CD8-positive, alpha-beta T cell (primary cell): Measurements from ENCODE around the gene TSTD1. TPM values are rescaled to one million over a fixed set of nuclear protein-coding genes. Genes with fewer than 3 reads are reported as not detected.

Experiments used
- total RNA-seq, 46 experiments: library from RNA in 2 of 46; stranded (reverse) in 2 of 46; gene quantifications; one replicate each; pipeline ENCODE4 v1.2.3 and lab custom pipeline; 2021 to 2026

TSTD1 gene
- total RNA-seq, 2 experiments from 2014 or later, result 44.8 to 46.6 TPM

Other genes with a start within 250 kb of the TSTD1 start
- 100 to 1,000 TPM; 103 to 104 TPM for gene LY9, start 242.8 kb downstream of the TSTD1 start, total RNA-seq
- gene CD244, start 176.1 kb downstream of the TSTD1 start, total RNA-seq, result 1 to 10 TPM; 2.1 to 2.6 TPM
- gene ITLN1, start 153.8 kb downstream of the TSTD1 start, total RNA-seq, result not detected
- not detected for gene ITLN2, start 84.2 kb downstream of the TSTD1 start, total RNA-seq
- 10 to 100 TPM; 16.8 to 20.0 TPM for gene F11R, start 17.8 kb downstream of the TSTD1 start, total RNA-seq
- gene USF1, start 7.0 kb upstream of the TSTD1 start, total RNA-seq, result 10 to 100 TPM; 95.6 to 98.8 TPM
- 10 to 100 TPM; 59.7 to 63.6 TPM for gene ARHGAP30, start 30.9 kb upstream of the TSTD1 start, total RNA-seq
- not detected for gene NECTIN4, start 50.6 kb upstream of the TSTD1 start, total RNA-seq
- gene KLHDC9, start 59.4 kb upstream of the TSTD1 start, total RNA-seq, result not detected
- gene PFDN2, start 79.1 kb upstream of the TSTD1 start, total RNA-seq, result 10 to 100 TPM; 64.7 to 75.5 TPM
- gene NIT1, start 79.1 kb upstream of the TSTD1 start, total RNA-seq, result 10 to 100 TPM; 11.5 to 12.8 TPM
- 10 to 100 TPM; 32.4 to 34.6 TPM for gene DEDD, start 93.7 kb upstream of the TSTD1 start, total RNA-seq
- gene UFC1, start 115.0 kb upstream of the TSTD1 start, total RNA-seq, result 10 to 100 TPM; 94.7 to 96.6 TPM
- 10 to 100 TPM; 34.8 to 38.1 TPM for gene USP21, start 120.5 kb upstream of the TSTD1 start, total RNA-seq
- 10 to 100 TPM; 18.5 to 19.8 TPM for gene PPOX, start 127.5 kb upstream of the TSTD1 start, total RNA-seq
- 10 to 100 TPM; 33.8 to 36.4 TPM for gene B4GALT3, start 138.5 kb upstream of the TSTD1 start, total RNA-seq
- gene ADAMTS4, start 160.1 kb upstream of the TSTD1 start, total RNA-seq, result under 1 TPM; 0.22 to 0.56 TPM
- 10 to 100 TPM; 53.0 to 63.4 TPM for gene NDUFS2, start 163.4 kb upstream of the TSTD1 start, total RNA-seq
- gene FCER1G, start 176.3 kb upstream of the TSTD1 start, total RNA-seq, result 1 to 10 TPM in 1 of 2 experiments, under 1 TPM in 1; 0.67 to 1.4 TPM
- gene APOA2, start 184.7 kb upstream of the TSTD1 start, total RNA-seq, result not detected
- gene TOMM40L, start 187.1 kb upstream of the TSTD1 start, total RNA-seq, result 1 to 10 TPM; 4.7 to 4.9 TPM
- gene NR1I3, start 199.2 kb upstream of the TSTD1 start, total RNA-seq, result not detected
- not detected for gene PCP4L1, start 219.8 kb upstream of the TSTD1 start, total RNA-seq